Raji (cell line): ENCODE measurements around the gene GPBP1L1.

Experiments used
- POLR2A ChIP-seq: IDR thresholded peaks from 2 replicates; pipeline ENCODE4 v1.6.1; 2011; ENCODE audit warnings: low read depth, low read length, control low read depth; ENCODE audit not compliant: insufficient read depth

Gene GPBP1L1

GRCh38 chr1:45685308-45686014, 872 bp downstream of the GPBP1L1 start:
- TF ChIP-seq POLR2A: no peak

- no peak for TF ChIP-seq POLR2A
Measured at GRCh38 chr1:45684402-45684801, 1.9 kb downstream of the GPBP1L1 start.

GRCh38 chr1:45682942-45683341, 3.4 kb downstream of the GPBP1L1 start:
- TF ChIP-seq POLR2A: no peak

- no peak for TF ChIP-seq POLR2A
Measured at GRCh38 chr1:45679123-45679522, 7.2 kb downstream of the GPBP1L1 start.

GRCh38 chr1:45678489-45678888, 7.8 kb downstream of the GPBP1L1 start:
- no peak for TF ChIP-seq POLR2A

- no peak for TF ChIP-seq POLR2A
Measured at GRCh38 chr1:45677751-45678245, 8.5 kb downstream of the GPBP1L1 start.

GRCh38 chr1:45674478-45674877, 11.9 kb downstream of the GPBP1L1 start:
- TF ChIP-seq POLR2A: no peak

GRCh38 chr1:45673956-45674355, 12.4 kb downstream of the GPBP1L1 start:
- TF ChIP-seq POLR2A: no peak

GRCh38 chr1:45669859-45670655, 16.3 kb downstream of the GPBP1L1 start:
- no peak for TF ChIP-seq POLR2A

- TF ChIP-seq POLR2A: no peak
Measured at GRCh38 chr1:45669379-45669778, 17.0 kb downstream of the GPBP1L1 start.

GRCh38 chr1:45668526-45668925, 17.8 kb downstream of the GPBP1L1 start:
- no peak for TF ChIP-seq POLR2A

- no peak for TF ChIP-seq POLR2A
Measured at GRCh38 chr1:45667321-45668111, 18.8 kb downstream of the GPBP1L1 start.

- TF ChIP-seq POLR2A: no peak
Measured at GRCh38 chr1:45666836-45667235, 19.5 kb downstream of the GPBP1L1 start.

GRCh38 chr1:45660336-45660735, 26.0 kb downstream of the GPBP1L1 start:
- no peak for TF ChIP-seq POLR2A

- no peak for TF ChIP-seq POLR2A
Measured at GRCh38 chr1:45659222-45659621, 27.1 kb downstream of the GPBP1L1 start.
